GM12878 (cell line): ENCODE data around the gene SMPDL3B. TPM values are rescaled to one million over a fixed set of nuclear protein-coding genes. Genes with fewer than 3 reads are reported as not detected.

ENCODE experiments used
- ATAC-seq: fragments of 200-7000 bp; cut with Tn5 transposase; 3 replicates; pipeline ENCODE4 v1.9.1; 2020; ENCODE audit warnings: mild to moderate bottlenecking, moderate library complexity
- BruUV-seq: library from RNA; stranded (reverse); fragments of 400-500 nt; replicated peaks from 2 replicates; lab custom pipeline; 2021; lab: Mats Ljungman, UMichigan
- CTCF ChIA-PET: fragments of 300-600 bp; sonication (Branson Sonifier 250); formaldehyde crosslinking; extraction: SDS; loops from one replicate; lab custom pipeline; 2021; ENCODE audit warnings: inconsistent platforms; lab: Yijun Ruan, JAX
- POLR2A ChIA-PET: fragments of 350-600 bp; formaldehyde crosslinking; extraction: SDS; loops from one replicate; lab custom pipeline; 2021; ENCODE audit warnings: inconsistent platforms; lab: Charles Lee
- RAD21 ChIA-PET: fragments of 300-600 bp; sonication (Branson Sonifier 250); formaldehyde crosslinking; loops from one replicate; lab custom pipeline; 2023; ENCODE audit warnings: antibody characterized with exemption; ENCODE audit not compliant: unreplicated experiment; lab: Charles Lee
- SMC1A ChIA-PET: fragments of 300-600 bp; sonication (Branson Sonifier 250); formaldehyde crosslinking; loops from one replicate; lab custom pipeline; 2023; ENCODE audit not compliant: unreplicated experiment, uncharacterized antibody; lab: Charles Lee
- DNase-seq: peaks from one replicate; pipeline ENCODE4 v3.0.0-alpha.2; 2011; ENCODE audit warnings: low read depth, low spot score
- FAIRE-seq: peaks from 3 replicates; lab custom pipeline; 2011; peaks lifted over from hg19 to GRCh38; lab: Jason Lieb, UNC
- H2AFZ ChIP-seq: 2 replicates; pipeline ENCODE4 v1.6.0; 2011; ENCODE audit warnings: low read depth, low read length, control low read depth; ENCODE audit not compliant: control insufficient read depth
- H3K27ac ChIP-seq: 2 replicates; pipeline ENCODE4 v1.5.1; 2011; ENCODE audit warnings: control low read depth; ENCODE audit not compliant: control insufficient read depth, insufficient read depth
- H3K27me3 ChIP-seq, 2 experiments: replicated peaks in 1 of 2; 2 replicates each; pipeline versions ENCODE4 v1.6.0 to v1.6.1; 2011; ENCODE audit warnings: low read length in 1 of 2; ENCODE audit not compliant: control insufficient read depth in 2 of 2, insufficient read depth in 2 of 2
- H3K36me3 ChIP-seq, 2 experiments: 2 replicates each; pipeline ENCODE4 v1.5.1; 2011; ENCODE audit warnings: low read length in 1 of 2; ENCODE audit not compliant: control insufficient read depth in 2 of 2, insufficient read depth in 2 of 2
- H3K4me1 ChIP-seq: 2 replicates; pipeline ENCODE4 v1.6.1; 2011; ENCODE audit warnings: mild to moderate bottlenecking, low read length, moderate library complexity, mixed read lengths; ENCODE audit not compliant: control insufficient read depth, insufficient read depth
- H3K4me2 ChIP-seq: 2 replicates; pipeline ENCODE4 v1.6.0; 2011; ENCODE audit warnings: control low read depth; ENCODE audit not compliant: control insufficient read depth, insufficient read depth
- H3K4me3 ChIP-seq: fragments of 200-600 bp; sonication (generic); 2 replicates; pipeline ENCODE4 v1.5.1; 2016
- H3K79me2 ChIP-seq: 2 replicates; pipeline ENCODE4 v1.6.0; 2011; ENCODE audit warnings: low read length; ENCODE audit not compliant: control insufficient read depth, insufficient read depth
- H3K9ac ChIP-seq: 2 replicates; pipeline ENCODE4 v1.8.0; 2011; ENCODE audit warnings: low read length, control low read depth, mixed read lengths; ENCODE audit not compliant: control insufficient read depth, insufficient read depth
- H3K9me3 ChIP-seq: replicated peaks from 3 replicates; pipeline ENCODE4 v1.5.1; 2011; ENCODE audit warnings: mild to moderate bottlenecking, low read length; ENCODE audit not compliant: control insufficient read depth, insufficient read depth
- H4K20me1 ChIP-seq: 2 replicates; pipeline ENCODE4 v1.6.0; 2011; ENCODE audit not compliant: control insufficient read depth, insufficient read depth
- ASH2L ChIP-seq: fragments of 300-600, 200-600 bp; sonication (generic); IDR thresholded peaks from 2 replicates; pipeline ENCODE4 v1.6.1; 2017; ENCODE audit warnings: low read depth, mild to moderate bottlenecking, borderline replicate concordance
- BCL11A ChIP-seq: IDR thresholded peaks from 2 replicates; pipeline ENCODE4 v1.6.1; 2011; ENCODE audit warnings: low read depth, low read length
- ESRRA ChIP-seq: IDR thresholded peaks from 2 replicates; pipeline ENCODE4 v1.6.1; 2012; ENCODE audit warnings: mild to moderate bottlenecking, low read length, improper control_type of control experiment
- FOS ChIP-seq: IDR thresholded peaks from 3 replicates; pipeline ENCODE4 v1.6.1; 2011; ENCODE audit warnings: borderline replicate concordance; ENCODE audit not compliant: insufficient read length; ENCODE audit errors: extremely low read depth
- HCFC1 ChIP-seq: fragments of 150-350 bp; IDR thresholded peaks from 2 replicates; pipeline ENCODE4 v1.6.1; 2014; ENCODE audit warnings: low read length
- MTA3 ChIP-seq: IDR thresholded peaks from 2 replicates; pipeline ENCODE4 v1.6.1; 2012; ENCODE audit warnings: low read length, inconsistent platforms, borderline replicate concordance
- NRF1 ChIP-seq: conservative IDR thresholded peaks from 2 replicates; pipeline ENCODE4 v1.6.1; 2011; ENCODE audit warnings: mild to moderate bottlenecking, low read depth, low read length, improper control_type of control experiment
- POLR2AphosphoS5 ChIP-seq: IDR thresholded peaks from 2 replicates; pipeline ENCODE4 v1.6.1; 2011; ENCODE audit warnings: mild to moderate bottlenecking, low read length, inconsistent platforms
- SMAD5 ChIP-seq: IDR thresholded peaks from 2 replicates; pipeline ENCODE4 v1.6.1; 2016; ENCODE audit warnings: antibody characterized with exemption, low read depth
- STAT3 ChIP-seq: IDR thresholded peaks from 2 replicates; pipeline ENCODE4 v1.6.1; 2011; ENCODE audit warnings: low read depth, low read length, improper control_type of control experiment
- ZBED1 ChIP-seq: IDR thresholded peaks from 2 replicates; pipeline ENCODE4 v1.6.1; 2016; ENCODE audit warnings: borderline replicate concordance
- ZNF217 ChIP-seq: fragments of 450-650 bp; IDR thresholded peaks from 2 replicates; pipeline ENCODE4 v1.6.1; 2017; ENCODE audit warnings: antibody characterized with exemption, mild to moderate bottlenecking
- WGBS: methylation state at CpG from one replicate; pipeline ENCODE4 v1.1.6; 2016; ENCODE audit warnings: low lambda C conversion rate; ENCODE audit not compliant: insufficient replicate concordance, insufficient coverage; ENCODE audit errors: missing lambda C conversion rate; 5-methylcytosine and 5-hydroxymethylcytosine counted together
- in situ Hi-C: fragments of 300-500 bp; cut with MboI; formaldehyde crosslinking; loops from 9 replicates; pipeline ENCODE4 v1.14.3; 2018; ENCODE audit warnings: mixed read lengths
- intact Hi-C: fragments of 100-400 bp; cut with micrococcal nuclease; formaldehyde crosslinking; loops from one replicate; pipeline ENCODE4 v1.14.2; 2022; ENCODE audit not compliant: unreplicated experiment
- polyA plus RNA-seq, 11 experiments: library from polyadenylated mRNA; depleted of rRNA in 4 of 11; unstranded in 6 of 11; stranded (reverse) in 5 of 11; fragments of >200 nt; fragmentation: Nextera tagmentation in 4 of 11; fragmentation: Illumina TruSeq in 1 of 11; extraction: Ambion mirVana in 4 of 11; extraction: Trizol in 1 of 11; gene quantifications; 1 replicate in 1 of 11; 2 replicates in 10 of 11; pipeline versions ENCODE4 v1.2.1 to v1.2.3, GENCODE V29; 2011 to 2016; ENCODE audit warnings: inconsistent platforms in 2 of 11, missing spikeins in 2 of 11, low read depth in 1 of 11
- total RNA-seq, 4 experiments: library from RNA; depleted of rRNA in 3 of 4; stranded (reverse); fragments of >200 nt in 3 of 4; fragmentation: Illumina TruSeq in 1 of 4; extraction: Trizol in 1 of 4; gene quantifications; 2 replicates each; pipeline versions ENCODE4 v1.2.1 to v1.2.3, GENCODE V29; 2013 to 2021

Gene SMPDL3B
- total and polyA plus RNA-seq, 10 of the 15 experiments (the other 5 are each of a cell fraction or from before 2014, with no cell fraction given), result 0.56 to 2.7 (median 1.0) TPM

DNA sequence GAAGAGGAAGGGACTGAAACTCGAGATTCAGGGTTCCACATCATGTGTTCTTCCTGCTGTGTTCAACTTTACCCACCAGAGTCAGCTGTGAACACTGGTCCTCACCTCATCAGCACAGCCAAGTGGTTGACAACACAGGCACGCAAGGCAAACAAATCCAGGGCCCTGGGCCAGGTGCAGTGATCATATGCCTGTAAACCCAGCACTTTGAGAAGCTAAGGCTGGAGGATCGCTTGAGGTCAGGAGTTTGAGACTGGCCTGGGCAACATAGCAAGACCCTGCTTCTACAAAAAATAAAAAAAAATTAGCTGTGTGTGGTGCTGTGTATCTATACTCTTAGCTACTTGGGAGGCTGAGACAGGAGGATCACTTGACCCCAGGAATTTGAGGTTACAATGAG lies 16.6 kb downstream of the SMPDL3B start (continued):
- TF ChIP-seq BCL11A (no peak), HCFC1 (no peak), NRF1 (no peak), ZNF217 (no peak), FOS (no peak)

DNA sequence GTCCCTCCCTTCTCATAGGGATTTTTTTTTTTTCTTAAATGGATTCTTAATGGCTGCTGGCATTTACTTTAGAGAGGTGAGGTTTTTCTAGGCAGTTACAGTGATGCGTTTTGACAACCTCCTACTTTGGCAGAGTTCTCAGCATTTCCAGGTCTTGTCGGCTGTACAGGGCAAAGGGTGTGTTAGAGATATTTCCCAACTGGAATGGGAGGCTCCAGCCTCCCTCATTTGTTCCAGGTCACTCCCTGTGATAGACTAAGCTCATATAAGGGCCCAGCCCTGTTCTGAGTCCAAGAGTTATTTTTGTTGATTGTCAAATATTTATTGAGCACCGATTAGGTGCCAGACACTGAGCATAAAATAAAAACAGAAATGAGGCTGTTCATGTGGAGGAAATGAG lies 17.3 kb downstream of the SMPDL3B start:
- Histone ChIP-seq H3K79me2 (no peaks in the 10 kb centered on the region), H3K4me1 (no peaks in the 10 kb centered on the region), H3K9ac (no peak overlapping the region), H3K27ac (no peak overlapping the region), H4K20me1 (no peaks in the 10 kb centered on the region), H2AFZ (no peak overlapping the region), H3K36me3 (no peaks in the 10 kb centered on the region), H3K27me3 (no peaks in the 10 kb centered on the region), H3K4me3 (no peak overlapping the region), H3K4me2 (no peak overlapping the region), H3K9me3 (no peaks in the 10 kb centered on the region)
- in situ Hi-C loops (no loop called here), intact Hi-C loops (loop anchor here (10.0 kb wide), 1 partner anchor 543 kb away; no protein-coding TSS in a partner anchor)
- no peak for ATAC-seq
- TF ChIP-seq POLR2AphosphoS5, result no peak
- no peak for TF ChIP-seq ESRRA
- no peak for TF ChIP-seq STAT3
- no peak for TF ChIP-seq ASH2L
- no peak for TF ChIP-seq MTA3
- no peak for TF ChIP-seq ZBED1
- no peak for TF ChIP-seq SMAD5
- no peak for DNase-seq
- no peak for FAIRE-seq
- BruUV-seq, result no TSS peak
- WGBS, result 54% methylated on average over 3 of the region's 3 CpGs
- ChIA-PET POLR2A (interaction anchor here (1.0 kb wide), 1 partner anchor 283 kb away, joined by 3 read pairs; no protein-coding TSS in a partner anchor), RAD21 (interaction anchor here (2.0 kb wide), 1 partner anchor 95 kb away, joined by 8 read pairs; no protein-coding TSS in a partner anchor), SMC1A (interaction anchor here (0.9 to 1.2 kb wide), 3 partner anchors 12 to 157 kb away, joined by 3 to 4 read pairs (median 4); no protein-coding TSS in a partner anchor), CTCF (interaction anchor here (0.6 to 2.7 kb wide), 5 partner anchors 12 to 93 kb away, joined by 3 to 18 read pairs (median 3); no protein-coding TSS in a partner anchor)
